GM10847 (cell line): Measurements from ENCODE around the gene ZNF608.

Experiments used
- POLR2A ChIP-seq: IDR thresholded peaks from 2 replicates; pipeline ENCODE4 v1.6.1; 2011; ENCODE audit not compliant: insufficient read length; ENCODE audit errors: extremely low read depth

Gene ZNF608

GRCh38 chr5:124745007-124745927, 1.2 kb downstream of the ZNF608 start:
- no peak for TF ChIP-seq POLR2A

GRCh38 chr5:124744170-124744971, 2.1 kb downstream of the ZNF608 start:
- TF ChIP-seq POLR2A = no peak

- no peak for TF ChIP-seq POLR2A
Measured at GRCh38 chr5:124743602-124744169, 2.8 kb downstream of the ZNF608 start.

GRCh38 chr5:124742983-124743601, 3.3 kb downstream of the ZNF608 start:
- no peak for TF ChIP-seq POLR2A

GRCh38 chr5:124742521-124742920, 3.9 kb downstream of the ZNF608 start:
- TF ChIP-seq POLR2A = no peak

- TF ChIP-seq POLR2A = no peak
Measured at GRCh38 chr5:124741711-124742496, 4.5 kb downstream of the ZNF608 start.

GRCh38 chr5:124740991-124741583, 5.4 kb downstream of the ZNF608 start:
- no peak for TF ChIP-seq POLR2A

GRCh38 chr5:124740071-124740470, 6.4 kb downstream of the ZNF608 start:
- TF ChIP-seq POLR2A = no peak

- no peak for TF ChIP-seq POLR2A
Measured at GRCh38 chr5:124739634-124740025, 6.8 kb downstream of the ZNF608 start.

- TF ChIP-seq POLR2A = no peak
Measured at GRCh38 chr5:124738681-124739633, 7.5 kb downstream of the ZNF608 start.

- TF ChIP-seq POLR2A = no peak
Measured at GRCh38 chr5:124737651-124738050, 8.8 kb downstream of the ZNF608 start.

GRCh38 chr5:124736805-124737188, 9.6 kb downstream of the ZNF608 start:
- no peak for TF ChIP-seq POLR2A

GRCh38 chr5:124736082-124736804, 10.2 kb downstream of the ZNF608 start:
- no peak for TF ChIP-seq POLR2A
